NCI-H2107 treated with DMSO at 0.1 percent for 48 hours (cell line): ENCODE data around the gene ATXN1.

Experiments used
- DNase-seq: peaks from one replicate; lab custom pipeline; 2025; ENCODE audit not compliant: unreplicated experiment; lab: John Stamatoyannopoulos, UW

The ATXN1 gene

DNA sequence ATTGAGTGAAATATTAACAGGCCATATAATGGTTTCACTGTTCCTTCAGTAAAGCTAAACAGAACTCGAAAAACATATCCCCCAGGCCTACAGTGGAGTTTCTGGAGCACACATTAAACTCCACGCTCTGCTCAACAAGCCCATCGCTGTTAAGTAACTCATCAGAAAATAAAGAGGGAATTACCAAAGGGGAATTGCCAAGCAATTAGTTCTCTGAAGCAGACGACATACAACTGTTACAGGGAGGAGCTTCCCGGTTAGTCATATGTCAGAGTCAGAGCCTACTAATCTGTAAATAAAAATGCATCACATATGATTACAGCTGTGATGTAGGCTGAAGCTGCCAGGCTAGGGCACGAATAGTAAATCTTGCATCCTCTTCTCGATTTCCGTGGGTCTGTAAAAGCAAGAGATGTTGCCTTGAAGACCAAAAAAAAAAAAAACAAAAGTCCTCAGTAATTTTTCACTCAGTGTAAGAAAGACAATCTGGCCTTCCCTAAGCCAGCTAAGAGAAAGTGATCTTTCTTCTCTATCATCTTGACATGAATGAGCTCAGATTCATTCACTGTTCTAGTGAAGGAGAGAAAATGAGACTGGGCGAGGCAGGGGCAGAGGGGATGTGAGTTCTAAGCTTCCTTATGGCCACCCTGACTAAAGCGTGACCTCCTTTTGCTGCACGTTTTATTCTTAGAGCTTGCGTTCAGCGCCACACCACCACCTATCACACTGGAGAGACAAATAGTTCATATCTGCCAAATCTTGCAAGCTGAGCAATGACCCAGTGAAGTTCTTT, 13.8 kb downstream of the ATXN1 start:
- no peak for DNase-seq

GRCh38 chr6:16746812-16747211, 14.4 kb downstream of the ATXN1 start:
- DNase-seq = no peak

- DNase-seq = no peak
Measured at GRCh38 chr6:16746401-16746800, 14.9 kb downstream of the ATXN1 start.

DNA sequence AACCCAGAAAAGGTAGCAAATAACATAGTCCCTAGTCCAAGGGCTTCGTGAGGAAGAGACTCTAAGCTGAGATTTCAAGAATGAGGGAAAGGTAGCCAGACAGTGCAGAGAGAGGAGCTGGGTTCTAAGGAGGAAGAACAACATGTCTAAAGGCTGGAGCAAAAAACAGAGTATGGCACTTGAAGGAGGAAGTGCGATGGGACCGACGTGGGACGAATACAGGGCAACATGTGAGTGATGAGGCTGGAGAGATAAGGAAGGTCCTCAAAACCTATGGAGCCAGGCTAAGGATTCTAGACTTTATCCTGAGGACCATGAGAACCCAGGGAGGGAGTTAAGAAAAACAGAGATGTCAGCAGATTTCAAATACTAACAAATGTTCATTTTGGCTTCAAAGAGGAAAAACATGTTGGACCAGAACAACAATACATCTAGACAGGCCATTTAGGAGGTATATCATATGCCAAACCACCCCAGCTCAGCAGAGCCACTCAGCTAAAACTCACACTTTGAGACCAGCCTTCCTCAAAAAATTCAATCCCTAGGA, 17.5 kb downstream of the ATXN1 start:
- no peak for DNase-seq

GRCh38 chr6:16742116-16742515, 19.1 kb downstream of the ATXN1 start:
- DNase-seq = no peak

DNA sequence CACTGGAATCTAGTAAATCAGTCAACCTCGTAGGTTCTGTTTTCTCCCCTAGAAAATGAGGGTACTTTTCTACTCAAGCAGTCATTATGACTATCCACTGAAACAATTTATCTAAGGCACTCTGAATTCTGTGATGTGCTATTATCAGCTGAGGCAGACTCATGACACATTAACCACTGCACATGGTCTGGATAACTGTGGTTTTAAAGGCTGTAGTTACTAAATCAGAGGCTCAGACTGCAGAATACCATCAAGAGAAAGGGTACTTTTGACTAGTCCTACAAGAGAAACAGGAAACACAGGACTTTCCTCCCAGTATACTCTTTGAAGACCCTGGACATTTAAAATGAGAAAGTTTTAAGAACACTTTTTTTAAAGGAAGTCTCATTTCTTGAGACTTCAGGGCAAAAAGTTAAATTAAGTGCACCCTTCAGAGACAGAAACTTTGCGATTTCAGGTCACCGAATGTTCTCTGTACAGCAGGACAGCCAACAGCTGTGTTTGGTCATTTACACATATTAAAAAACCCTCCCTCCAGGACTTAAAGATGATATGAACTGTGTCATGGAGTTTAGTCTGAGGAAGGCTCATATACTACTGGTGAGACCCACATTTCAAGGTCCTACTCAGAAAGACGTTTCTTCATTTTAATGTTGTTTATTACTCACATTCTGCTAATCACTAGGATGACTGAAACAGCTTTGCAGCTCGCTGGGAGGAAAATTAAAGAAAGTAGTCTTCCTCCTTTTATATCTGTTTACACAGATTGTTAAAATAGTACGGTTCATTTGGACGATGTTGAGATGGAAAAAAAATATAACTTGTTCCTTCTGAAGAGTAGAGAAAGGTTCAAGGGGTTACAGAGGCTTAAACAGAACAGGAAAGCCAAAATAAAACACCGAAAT, 19.9 kb downstream of the ATXN1 start:
- no peak for DNase-seq

- no peak for DNase-seq
Measured at GRCh38 chr6:16740097-16740496, 21.2 kb downstream of the ATXN1 start.

- DNase-seq = no peak
Measured at GRCh38 chr6:16739329-16739801, 21.9 kb downstream of the ATXN1 start.

GRCh38 chr6:16737925-16738324, 23.3 kb downstream of the ATXN1 start:
- no peak for DNase-seq

- no peak for DNase-seq
Measured at GRCh38 chr6:16736856-16737775, 24.1 kb downstream of the ATXN1 start.

DNA sequence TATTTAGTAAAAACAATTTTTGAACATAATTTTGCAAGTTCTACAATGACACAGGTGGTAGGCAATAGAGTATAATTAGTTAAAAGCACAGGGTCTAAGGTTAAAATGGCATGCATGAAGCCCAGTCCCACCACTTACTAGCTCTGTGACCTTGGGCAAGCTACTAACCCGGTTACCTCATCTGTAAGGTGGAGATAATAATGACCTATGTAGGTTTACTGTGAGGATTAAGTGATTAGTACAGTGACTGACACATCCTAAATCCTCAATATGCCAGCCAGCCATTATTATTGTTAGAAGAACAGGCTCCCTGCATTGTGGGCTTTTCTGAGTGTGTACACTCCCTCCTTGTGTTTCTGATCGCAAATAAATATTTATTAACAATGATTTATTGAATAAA, 26.2 kb downstream of the ATXN1 start:
- DNase-seq = no peak

DNA sequence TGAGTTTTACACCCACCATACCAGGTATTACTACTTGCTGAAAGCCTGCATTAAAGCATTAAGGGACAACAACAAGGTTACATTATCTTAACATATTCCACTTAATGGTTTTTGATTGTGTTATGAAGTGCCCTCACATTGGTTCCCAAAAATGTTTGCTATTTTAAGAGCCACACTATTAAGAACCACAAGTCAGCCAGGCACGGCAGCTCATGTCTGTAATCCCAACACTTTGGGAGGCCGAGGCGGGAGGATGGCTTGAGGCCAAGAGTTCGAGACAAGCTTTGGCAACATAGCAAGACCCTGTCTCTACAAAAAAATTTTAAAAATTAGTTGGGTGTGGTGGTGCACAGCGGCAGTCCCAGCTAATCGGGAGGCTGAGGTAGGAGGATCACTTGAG, 28.2 kb downstream of the ATXN1 start:
- DNase-seq = no peak

- no peak for DNase-seq
Measured at GRCh38 chr6:16731478-16732051, 29.7 kb downstream of the ATXN1 start.

DNA sequence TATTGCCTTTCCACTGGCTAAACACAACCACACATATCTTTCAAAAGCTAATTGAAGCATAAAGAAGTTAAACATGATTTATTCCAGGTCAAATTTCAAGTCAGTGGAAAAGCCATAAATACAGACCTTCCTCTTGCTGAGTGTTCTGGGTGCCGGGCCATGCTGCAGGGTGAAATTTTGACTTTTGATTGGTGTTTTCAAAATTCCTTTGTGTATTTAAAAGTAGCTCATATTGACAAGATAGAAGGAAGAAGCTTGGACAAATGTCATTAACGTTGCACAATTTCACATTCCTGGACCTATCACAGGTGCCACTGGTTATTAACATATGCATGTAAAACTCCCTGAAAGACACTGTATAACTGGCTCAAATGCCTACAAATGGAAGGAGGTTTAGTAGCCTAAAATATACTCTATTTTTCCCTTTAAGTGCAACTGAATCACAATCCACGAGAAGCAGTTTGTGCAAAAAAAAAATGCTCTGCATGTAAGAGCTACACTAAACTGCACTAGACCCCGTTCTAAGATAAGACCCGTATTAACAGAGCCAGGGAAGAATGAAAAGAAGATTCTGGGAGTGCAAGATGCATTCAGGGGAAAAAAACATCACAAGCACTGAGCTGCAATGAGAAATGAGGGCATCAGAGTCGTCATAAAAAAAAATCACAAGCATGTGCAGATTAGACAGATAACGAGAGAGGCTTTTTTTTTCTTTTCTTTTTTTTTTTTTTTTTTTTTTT, 30.4 kb downstream of the ATXN1 start:
- DNase-seq = no peak

DNA sequence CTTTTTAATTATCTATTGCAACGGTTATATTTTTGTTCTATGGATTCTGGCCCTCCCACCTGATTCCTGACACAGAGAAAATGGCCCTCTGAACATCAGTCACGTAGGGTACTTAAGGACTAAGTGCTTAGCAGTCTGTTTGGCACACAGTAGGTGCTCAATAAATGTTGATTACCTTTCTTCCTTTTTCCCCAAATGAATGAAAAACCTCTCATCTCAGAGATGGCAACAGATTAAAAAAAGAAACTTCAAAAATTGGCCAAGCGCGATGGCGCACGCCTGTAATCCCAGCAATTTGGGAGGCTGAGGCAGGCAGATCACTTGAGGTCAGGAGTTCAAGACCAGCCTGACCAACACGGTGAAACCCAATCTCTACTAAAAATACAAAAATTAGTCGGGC, 31.5 kb downstream of the ATXN1 start:
- DNase-seq = no peak

GRCh38 chr6:16729183-16729691, 32.0 kb downstream of the ATXN1 start:
- no peak for DNase-seq

- DNase-seq = no peak
Measured at GRCh38 chr6:16728513-16729182, 32.6 kb downstream of the ATXN1 start.

- no peak for DNase-seq
Measured at GRCh38 chr6:16727996-16728395, 33.3 kb downstream of the ATXN1 start.
